Cortex of kidney (tissue), 1 donor: Measurements from ENCODE around the gene SPATA1.
"Not testable (repeated sequence)": the region's sequence is repeated elsewhere in the genome, so short reads cannot be mapped to it uniquely, and the experiment has no call there.

ENCODE experiments used
- DNase-seq: peaks from one replicate; lab custom pipeline; 2025; lab: John Stamatoyannopoulos, UW

SPATA1 gene

DNA sequence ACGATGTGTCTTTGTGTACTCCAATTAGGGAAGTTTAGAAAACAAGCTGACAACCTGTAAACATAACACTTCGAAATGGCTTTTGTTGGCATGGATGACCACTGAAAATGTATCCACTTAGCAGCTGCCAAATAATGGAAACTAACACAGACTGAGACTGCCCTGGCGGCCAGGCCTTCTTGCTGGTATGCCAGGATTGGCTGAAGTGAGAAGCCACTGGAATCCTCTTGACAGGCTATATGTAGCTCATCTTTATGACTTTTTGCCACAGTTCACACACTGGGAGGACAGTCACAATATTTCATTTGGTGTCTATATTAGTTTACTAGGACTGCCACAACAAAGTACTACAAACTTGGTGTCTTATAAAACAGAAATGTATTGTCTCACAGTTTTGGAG, 80.9 kb downstream of the SPATA1 start:
- DNase-seq: no peak

DNA sequence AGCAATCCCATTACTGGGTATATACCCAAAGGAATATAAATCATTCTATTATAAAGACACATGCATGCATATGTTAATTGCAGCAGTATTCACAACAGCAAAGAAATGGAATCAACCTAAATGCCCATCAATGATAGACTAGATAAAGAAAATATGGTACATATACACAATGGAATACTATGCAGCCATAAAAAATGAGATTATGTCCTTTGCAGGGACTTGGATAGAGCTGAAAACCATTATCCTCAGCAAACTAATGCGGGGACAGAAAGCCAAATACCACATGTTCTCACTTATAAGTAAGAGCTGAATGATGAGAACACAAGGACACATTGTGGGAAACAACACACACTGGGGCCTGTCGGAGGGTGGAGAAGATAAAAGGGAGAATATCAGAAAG, 88.8 kb downstream of the SPATA1 start:
- DNase-seq: not testable (repeated sequence)

DNA sequence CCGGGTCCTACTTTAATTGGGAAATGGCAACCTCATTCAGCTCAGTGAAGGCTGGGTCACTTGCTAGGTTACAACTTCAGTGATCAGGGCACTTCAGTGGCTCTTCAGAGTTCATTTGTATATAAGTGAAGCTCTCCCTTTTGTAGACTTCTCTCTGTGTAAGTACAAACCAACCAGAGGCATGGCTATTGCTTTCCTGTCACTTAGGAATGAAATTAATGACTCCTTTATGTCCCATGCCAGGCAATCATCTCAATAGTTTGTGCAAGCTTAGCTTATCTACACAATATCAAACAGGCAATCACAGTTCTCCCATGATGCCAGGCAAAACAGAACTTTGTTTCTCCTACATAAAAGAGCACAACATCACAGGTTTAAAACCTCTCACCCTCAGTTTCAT, 90.8 kb downstream of the SPATA1 start:
- no peak for DNase-seq

DNA sequence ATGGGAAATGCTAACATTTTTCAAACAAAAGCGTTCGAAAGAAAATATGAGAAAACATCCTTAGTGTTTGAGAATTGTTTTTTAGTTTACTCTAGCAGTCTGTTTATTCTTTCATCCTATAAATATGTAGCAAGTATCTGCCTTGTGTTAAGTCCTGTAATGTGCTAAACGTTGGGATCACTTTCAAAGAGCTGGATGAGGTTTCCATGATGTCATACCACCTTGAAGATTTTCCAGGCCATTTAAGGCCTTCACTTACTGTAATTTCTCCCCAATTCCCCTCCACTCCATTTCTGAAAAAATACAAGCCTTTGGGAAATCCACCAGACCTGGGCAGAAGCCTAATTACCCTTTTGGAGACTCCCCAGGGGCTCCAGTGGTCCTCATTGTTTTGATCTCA, 92.2 kb downstream of the SPATA1 start:
- DNase-seq: no peak

DNA sequence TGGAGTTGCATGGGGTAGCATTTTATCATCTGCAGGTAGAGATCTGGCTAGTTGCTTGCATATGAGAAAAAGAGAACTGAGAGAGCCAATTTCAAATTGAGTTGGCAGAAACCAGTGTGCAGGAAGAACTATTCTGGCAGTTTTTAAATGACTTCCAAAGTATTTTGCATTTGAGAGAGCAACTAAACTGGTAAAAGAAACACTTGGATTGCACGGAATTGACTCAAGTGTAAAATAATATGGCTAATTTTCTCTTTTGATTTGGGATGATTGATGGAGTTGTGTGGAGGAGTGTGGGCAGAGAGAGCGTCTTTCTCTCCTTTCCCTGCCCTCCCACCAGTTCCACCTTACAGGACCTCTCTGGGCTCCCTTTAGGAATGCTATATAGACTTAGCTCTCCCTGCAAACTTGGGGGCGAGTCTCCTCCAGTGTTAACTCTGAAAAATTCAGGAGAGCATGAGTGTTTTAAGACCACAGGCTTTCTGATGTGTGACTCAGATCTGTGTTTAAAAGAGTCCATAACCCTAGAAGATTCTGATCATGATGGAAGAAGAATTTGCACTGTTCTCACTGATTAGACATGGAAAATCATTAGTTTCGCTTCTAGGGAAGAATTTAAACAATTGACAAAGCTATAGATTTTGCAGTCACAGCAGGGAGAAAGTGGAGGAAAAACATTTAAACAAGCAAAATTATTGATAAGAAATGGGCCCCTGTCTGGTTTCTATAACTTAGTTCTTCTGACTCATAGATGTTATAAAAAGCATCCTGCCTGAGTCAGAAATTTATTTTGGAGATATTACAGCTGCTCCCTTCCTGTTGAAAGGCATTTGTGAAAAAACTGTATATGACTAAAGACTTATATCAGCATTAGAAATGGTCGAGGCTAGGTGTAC, 92.9 kb downstream of the SPATA1 start:
- no peak for DNase-seq

DNA sequence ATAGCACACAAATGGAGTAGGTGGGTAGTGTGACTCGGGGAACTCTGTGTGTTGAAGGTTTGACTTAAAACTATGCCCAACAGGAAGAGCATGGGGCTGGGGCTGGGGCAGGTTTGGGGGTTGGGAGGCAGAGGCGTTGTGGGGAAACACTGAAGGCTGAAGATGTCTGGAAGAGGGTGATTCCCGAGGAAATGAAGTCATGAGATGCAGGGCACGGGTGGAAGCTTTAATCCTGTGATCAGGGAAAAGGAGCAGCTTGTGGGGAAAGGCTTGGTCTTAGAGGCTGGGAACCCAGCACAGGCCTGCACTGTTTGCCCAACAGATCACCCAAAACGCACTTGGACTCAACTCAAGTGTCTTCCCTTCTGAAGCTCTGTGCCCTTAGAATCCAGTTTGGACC, 94.6 kb downstream of the SPATA1 start:
- no peak for DNase-seq

DNA sequence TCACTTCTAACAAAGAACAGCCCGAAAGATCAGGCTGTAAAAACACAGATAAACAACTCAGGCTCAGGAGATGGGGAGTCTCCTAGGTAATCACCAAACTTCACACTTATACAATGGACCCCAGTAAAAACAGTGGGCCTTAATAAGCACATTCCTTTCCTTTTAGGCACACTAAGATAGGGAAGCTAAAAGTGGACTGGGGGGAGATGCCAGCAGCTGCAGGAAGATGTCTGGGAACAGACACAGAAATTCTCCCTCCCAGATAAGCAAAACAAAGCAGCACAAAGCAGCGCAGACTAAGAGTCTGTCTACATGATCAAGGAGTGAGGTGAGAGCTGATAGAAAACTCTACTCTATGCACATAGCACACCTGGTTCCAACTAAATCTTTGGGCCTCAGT, 97.0 kb downstream of the SPATA1 start:
- no peak for DNase-seq

DNA sequence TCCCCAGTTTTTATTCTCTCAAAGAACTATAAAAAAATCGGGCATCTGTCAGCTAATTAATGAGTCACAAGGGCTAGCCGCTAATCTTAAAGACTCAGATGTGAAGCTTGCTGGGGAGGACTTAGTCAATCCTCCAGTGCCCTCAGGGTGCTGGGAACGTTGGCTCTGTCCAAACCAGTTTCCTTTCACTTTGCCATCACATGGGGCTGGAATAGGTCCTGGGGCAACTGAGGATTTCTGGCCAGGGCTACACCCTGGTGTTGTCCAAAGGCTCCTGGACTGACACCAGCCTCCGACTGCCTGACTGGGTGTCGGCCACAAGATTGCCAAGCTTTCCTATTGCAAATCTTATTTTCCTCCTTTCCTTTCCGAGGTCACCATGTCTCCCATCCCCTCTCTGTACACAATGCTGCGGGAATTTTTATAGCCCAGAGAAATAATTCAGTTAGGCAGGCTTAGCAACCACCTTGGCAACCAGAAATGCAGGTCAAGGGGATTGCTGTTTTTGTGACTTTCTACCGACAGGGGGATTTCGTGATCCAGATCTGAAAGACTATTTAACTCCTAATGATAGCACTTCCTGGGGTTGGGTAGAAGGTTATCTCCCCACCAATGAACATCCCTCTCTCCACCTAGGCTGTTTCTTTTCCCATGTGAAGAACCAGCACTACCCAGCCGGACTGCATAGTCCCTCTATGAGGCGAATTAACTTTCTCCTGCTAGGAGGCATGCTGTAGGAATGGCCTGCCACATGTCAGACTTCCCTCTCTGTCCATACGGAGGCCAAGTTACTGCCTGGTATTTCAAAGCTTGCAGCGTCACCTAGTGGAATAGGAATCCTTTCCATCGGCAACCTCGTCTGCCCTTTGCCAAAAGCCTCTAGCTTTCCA, 98.0 kb downstream of the SPATA1 start:
- no peak for DNase-seq

DNA sequence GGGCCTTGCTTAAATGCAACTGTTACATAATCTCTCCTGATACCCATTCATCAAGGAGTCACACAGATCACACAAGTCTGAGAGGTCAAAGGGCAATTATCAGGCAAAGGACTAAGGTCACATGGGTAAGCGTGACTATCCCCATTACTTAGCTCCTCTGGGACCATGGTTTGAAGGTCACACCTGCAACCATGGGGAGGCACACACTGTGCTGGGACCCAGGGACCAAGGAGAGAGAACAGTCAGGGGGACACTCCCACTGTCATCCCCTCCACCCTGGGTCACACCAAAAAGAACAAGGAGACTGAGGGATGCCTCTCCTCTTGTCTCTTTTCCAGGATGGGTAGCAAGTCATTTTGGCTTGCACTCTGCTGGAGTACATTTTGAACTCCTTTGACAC, 99.0 kb downstream of the SPATA1 start:
- DNase-seq: no peak

DNA sequence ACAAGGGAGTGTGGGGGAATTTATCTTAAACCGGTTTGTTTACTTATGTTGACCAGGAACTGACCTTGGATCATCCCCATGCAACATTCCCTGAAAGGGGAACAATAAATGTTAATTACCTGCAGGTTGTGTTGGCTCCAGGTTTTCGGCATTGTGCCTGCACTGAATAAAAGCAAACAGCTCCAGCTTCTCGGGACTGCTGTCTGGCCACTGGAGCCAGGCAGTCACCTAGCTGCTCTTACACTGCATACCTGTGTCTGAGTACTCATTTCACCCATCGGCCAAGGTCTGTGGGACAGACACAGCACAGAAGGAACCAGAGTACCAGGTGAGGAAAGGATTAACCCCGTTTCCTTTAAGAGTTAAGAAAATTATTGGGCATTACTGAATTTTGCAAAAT, 100.8 kb downstream of the SPATA1 start:
- DNase-seq: no peak

DNA sequence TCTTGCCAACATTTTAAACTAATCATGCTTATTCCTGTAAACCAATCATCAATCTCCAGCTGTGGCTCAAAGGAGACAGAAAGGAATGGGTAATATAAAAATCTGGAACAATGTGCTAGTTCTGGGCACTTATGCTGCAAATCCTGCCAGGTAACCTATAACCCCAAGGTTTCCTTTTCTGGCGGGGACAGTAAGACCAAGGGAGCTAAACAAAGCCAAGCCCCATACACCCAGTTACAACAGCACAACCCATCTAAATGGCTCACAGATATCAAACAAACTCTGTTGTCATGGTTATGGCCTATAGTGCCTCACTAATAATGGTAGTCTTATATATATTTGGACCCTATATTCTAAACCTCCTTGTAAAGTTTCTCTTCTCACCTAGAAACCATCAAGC, 104.9 kb downstream of the SPATA1 start:
- DNase-seq: no peak

DNA sequence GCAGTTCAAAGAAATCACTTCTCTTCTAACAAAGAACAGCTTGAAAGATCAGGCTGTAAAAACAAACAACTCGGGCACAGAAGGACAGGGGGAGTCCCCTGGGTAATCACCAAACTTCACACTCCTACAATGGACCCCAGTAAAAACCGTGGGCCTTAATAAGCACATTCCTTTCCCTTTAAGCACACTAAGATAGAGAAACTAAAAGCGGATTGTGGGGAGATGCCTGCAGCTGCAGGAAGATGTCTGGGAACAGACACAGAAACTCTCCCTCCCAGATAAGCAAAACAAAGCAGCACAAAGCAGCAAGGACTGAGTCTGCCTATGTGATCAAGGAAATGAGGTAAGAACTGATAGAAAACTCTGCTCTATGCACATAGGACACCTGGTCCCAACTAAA, 105.6 kb downstream of the SPATA1 start:
- DNase-seq: no peak

DNA sequence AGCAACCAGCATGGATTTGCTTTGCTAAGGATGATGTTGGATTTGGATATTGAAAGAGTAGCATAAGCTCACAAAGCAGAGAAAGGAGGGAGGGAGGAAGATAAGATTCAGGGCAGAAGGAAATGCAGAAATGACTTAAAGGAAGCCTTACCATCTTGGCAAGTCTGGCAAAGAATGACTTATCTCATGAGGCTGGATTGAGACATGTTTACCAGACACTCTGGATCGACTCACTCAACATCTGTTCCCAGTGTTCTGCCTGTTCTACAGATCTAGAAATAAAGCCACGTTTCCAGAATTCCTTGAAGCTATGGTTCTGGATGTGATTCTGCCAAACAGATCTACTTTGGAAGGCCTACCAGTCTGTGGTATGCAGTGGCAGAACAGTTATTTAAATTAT, 106.8 kb downstream of the SPATA1 start:
- no peak for DNase-seq

DNA sequence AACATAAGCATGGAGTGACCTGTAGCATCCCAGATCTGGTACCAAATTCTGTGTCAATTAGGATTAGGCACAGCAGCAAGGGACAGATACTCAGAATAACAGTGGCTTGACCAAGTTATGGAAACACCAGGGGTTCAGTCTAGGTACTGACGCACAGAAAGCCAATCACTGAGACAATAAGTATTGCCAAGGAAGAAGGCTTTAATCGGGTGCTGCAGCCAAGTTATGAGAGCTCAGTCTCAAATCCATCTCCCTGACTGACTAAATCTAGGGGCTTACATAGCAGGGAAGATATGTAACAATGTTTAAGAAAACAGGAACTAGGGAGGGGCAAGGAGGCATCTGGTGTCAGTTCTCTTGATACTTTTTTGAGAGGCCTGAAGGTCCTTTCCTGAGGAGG, 107.7 kb downstream of the SPATA1 start:
- no peak for DNase-seq

DNA sequence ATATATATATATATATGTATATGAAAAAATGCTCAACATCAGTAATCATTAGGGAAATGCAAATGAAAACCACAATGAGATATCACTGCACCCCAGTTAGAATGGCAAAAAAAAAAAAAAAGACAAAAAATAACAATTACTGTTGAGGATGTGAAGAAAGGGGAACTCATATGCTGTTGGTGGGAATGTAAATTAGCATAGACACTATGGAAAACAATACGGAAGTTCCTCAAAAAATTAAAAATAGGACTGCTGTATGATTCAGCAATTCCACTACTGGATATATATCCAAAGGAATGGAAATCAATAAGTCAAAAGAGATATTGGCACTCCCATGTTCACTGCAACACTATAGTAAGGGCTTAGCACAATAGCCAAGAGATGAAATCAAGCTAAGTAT, 109.6 kb downstream of the SPATA1 start:
- DNase-seq: no peak
